ENCODE data around the gene HRCT1.

DNA sequence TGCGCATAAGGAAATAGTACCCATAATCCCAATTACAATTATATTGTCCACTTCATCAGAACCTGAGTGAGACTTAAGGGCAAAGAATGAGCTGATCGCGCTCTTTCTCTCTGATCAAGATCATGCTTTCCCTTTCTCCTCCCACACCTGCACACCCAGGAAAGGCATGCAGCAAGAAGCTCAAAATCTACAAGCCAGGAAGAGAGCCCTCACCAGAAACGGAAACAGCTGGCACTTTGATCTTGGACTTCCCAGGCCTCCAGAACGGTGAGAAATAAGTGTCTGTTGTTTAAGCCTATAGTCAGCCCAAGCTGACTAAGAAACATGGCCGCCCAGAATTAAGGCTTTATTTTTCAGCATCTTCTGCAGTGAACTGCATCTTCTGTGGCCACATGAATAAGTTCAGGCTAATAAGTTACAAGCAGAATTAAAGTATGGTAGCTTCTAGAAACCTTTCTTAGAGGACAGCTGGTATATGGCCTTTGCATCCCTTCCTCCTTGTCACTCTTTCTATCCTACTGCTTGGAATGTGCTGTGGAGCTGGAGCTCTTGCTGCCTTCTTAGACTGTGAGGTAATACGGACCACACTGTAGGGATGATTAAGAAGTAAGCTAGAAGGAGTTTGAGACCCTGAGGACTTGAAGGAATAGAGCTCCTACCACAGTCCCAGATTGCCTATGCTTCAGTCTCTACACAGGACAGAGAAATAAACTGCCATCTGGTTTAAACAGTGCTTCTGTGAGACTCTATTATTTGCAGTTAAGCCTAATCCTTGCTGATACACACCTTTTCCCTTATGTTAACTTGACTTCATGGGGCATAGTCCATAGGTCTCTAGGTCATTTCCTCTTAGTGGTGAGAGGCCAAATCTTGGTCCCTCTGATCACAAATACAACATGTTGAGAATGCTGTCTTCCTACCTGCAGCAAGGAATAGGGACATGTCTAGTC is 34.7 kb downstream of the HRCT1 start:
- no peak for TF ChIP-seq CTCF (IDR thresholded peaks at IDR 0.05)
- no peak for TF ChIP-seq POLR2A (IDR thresholded peaks at IDR 0.05)

All from upper lobe of left lung (tissue), 4 donors.